B cell (primary cell): ENCODE data around the gene LAMA4. TPM values are rescaled to one million over a fixed set of nuclear protein-coding genes. Genes with fewer than 3 reads are reported as not detected.

Experiments used
- ATAC-seq: fragments of 200-7000 bp; cut with Tn5 transposase; one replicate; pipeline ENCODE4 v1.10.0; 2021; ENCODE audit warnings: low read depth, mild to moderate bottlenecking, moderate number of reproducible peaks, moderate library complexity
- CTCF ChIA-PET: fragments of 350-600 bp; sonication (Branson Sonifier 250); formaldehyde crosslinking; loops from one replicate; lab custom pipeline; 2021; ENCODE audit warnings: antibody characterized with exemption, inconsistent platforms; lab: Charles Lee
- POLR2A ChIA-PET: fragments of 350-600 bp; sonication (Branson Sonifier 250); formaldehyde crosslinking; loops from one replicate; lab custom pipeline; 2021; ENCODE audit warnings: antibody characterized with exemption; lab: Charles Lee
- DNase-seq: peaks from one replicate; pipeline ENCODE4 v3.0.0; 2013
- H2AFZ ChIP-seq: 2 replicates; pipeline ENCODE4 v1.6.1; 2012; ENCODE audit warnings: mild to moderate bottlenecking, low read depth, low read length; ENCODE audit not compliant: insufficient read depth, poor library complexity, severe bottlenecking
- H3K27ac ChIP-seq, 2 donors: 1 replicate in 1 of 2; 2 replicates in 1 of 2; pipeline ENCODE4 v1.5.1; 2012 to 2013; ENCODE audit warnings: low read length in 2 of 2, mild to moderate bottlenecking in 2 of 2, moderate library complexity in 1 of 2
- H3K27me3 ChIP-seq, 4 experiments: fragments of 200-600 bp in 1 of 4; sonication (generic) in 1 of 4; replicated peaks in 1 of 4; 1 replicate in 2 of 4; 2 replicates in 2 of 4; pipeline versions ENCODE4 v1.6.1 to v1.7.0; 2013 to 2016; ENCODE audit warnings: low read length in 3 of 4, mild to moderate bottlenecking in 2 of 4, mixed read lengths in 1 of 4, moderate library complexity in 1 of 4; ENCODE audit not compliant: insufficient read depth in 4 of 4, control insufficient read depth in 3 of 4; ENCODE audit errors: control extremely low read depth in 1 of 4
- H3K36me3 ChIP-seq, 2 experiments: replicated peaks in 1 of 2; 1 replicate in 1 of 2; 2 replicates in 1 of 2; pipeline versions ENCODE4 v1.6.1 to v1.7.1; 2013; ENCODE audit warnings: low read length in 1 of 2; ENCODE audit not compliant: insufficient read depth in 2 of 2, control insufficient read depth in 1 of 2; ENCODE audit errors: control extremely low read depth in 1 of 2, extremely low read depth in 1 of 2
- H3K4me1 ChIP-seq, 2 donors: fragments of 200-600 bp in 1 of 2; sonication (generic) in 1 of 2; 1 replicate in 1 of 2; 2 replicates in 1 of 2; pipeline versions ENCODE4 v1.5.1 to v1.6.1; 2013 to 2017; ENCODE audit warnings: low read length in 2 of 2; ENCODE audit not compliant: control insufficient read depth in 2 of 2, insufficient read depth in 2 of 2
- H3K4me2 ChIP-seq: replicated peaks from 2 replicates; pipeline ENCODE3; 2012; ENCODE audit warnings: mild to moderate bottlenecking, low read depth, low read length; ENCODE audit not compliant: poor library complexity, severe bottlenecking
- H3K4me3 ChIP-seq, 5 experiments: fragments of 200-600 bp in 1 of 5; sonication (generic) in 1 of 5; 1 replicate in 3 of 5; 2 replicates in 2 of 5; pipeline versions ENCODE4 v1.5.1 to v1.7.0; 2011 to 2016; ENCODE audit warnings: low read length in 4 of 5, mild to moderate bottlenecking in 4 of 5, low read depth in 2 of 5, control low read depth in 1 of 5, moderate library complexity in 1 of 5; ENCODE audit not compliant: insufficient read depth in 1 of 5; ENCODE audit errors: control extremely low read depth in 1 of 5, extremely low read depth in 1 of 5
- H3K79me2 ChIP-seq: fragments of 200-600 bp; sonication (generic); one replicate; pipeline ENCODE4 v1.6.0; 2016; ENCODE audit warnings: low read length; ENCODE audit not compliant: control insufficient read depth, insufficient read depth
- H3K9ac ChIP-seq: fragments of 200-600 bp; sonication (generic); 2 replicates; pipeline ENCODE4 v1.6.1; 2017; ENCODE audit warnings: mild to moderate bottlenecking, low read length, moderate library complexity
- H3K9me3 ChIP-seq, 3 donors: one replicate each; pipeline versions ENCODE4 v1.6.1 to v1.7.1; 2013; ENCODE audit warnings: low read length in 2 of 3; ENCODE audit not compliant: control insufficient read depth in 2 of 3, insufficient read depth in 1 of 3; ENCODE audit errors: control extremely low read depth in 1 of 3
- H4K20me1 ChIP-seq: 2 replicates; pipeline ENCODE4 v1.6.0; 2012; ENCODE audit warnings: mild to moderate bottlenecking, low read length; ENCODE audit not compliant: insufficient read depth, control insufficient read depth, poor library complexity, severe bottlenecking
- H3K27ac Mint-ChIP-seq: one replicate; pipeline ENCODE4 v1.8.0; 2021; ENCODE audit warnings: mixed read lengths
- H3K27me3 Mint-ChIP-seq: one replicate; pipeline ENCODE4 v1.8.0; 2021; ENCODE audit warnings: mixed read lengths
- H3K4me1 Mint-ChIP-seq: one replicate; pipeline ENCODE4 v1.8.0; 2021; ENCODE audit warnings: mixed read lengths
- H3K4me3 Mint-ChIP-seq: one replicate; pipeline ENCODE4 v1.8.0; 2021; ENCODE audit warnings: mixed read lengths
- H3K9me3 Mint-ChIP-seq: one replicate; pipeline ENCODE4 v1.8.0; 2022; ENCODE audit warnings: mixed read lengths; ENCODE audit not compliant: insufficient read depth
- CTCF ChIP-seq: fragments of 200-600 bp; IDR thresholded peaks from one replicate; pipeline ENCODE4 v1.8.0; 2022; ENCODE audit warnings: antibody characterized with exemption, mild to moderate bottlenecking
- EZH2 ChIP-seq: IDR thresholded peaks from 2 replicates; pipeline ENCODE4 v1.6.1; 2012; ENCODE audit warnings: borderline replicate concordance, low read depth, mild to moderate bottlenecking, moderate library complexity, low read length; ENCODE audit not compliant: insufficient read depth, poor library complexity, severe bottlenecking
- WGBS: methylation state at CpG from one replicate; pipeline ENCODE4 v1.1.5; 2013; ENCODE audit warnings: missing lambda C conversion rate; ENCODE audit not compliant: insufficient coverage; 5-methylcytosine and 5-hydroxymethylcytosine counted together
- intact Hi-C: fragments of 100-400 bp; cut with micrococcal nuclease; formaldehyde crosslinking; loops from one replicate; pipeline ENCODE4 v1.10.0; 2022
- polyA plus RNA-seq: library from polyadenylated mRNA; depleted of rRNA; stranded (reverse); fragments of >200 nt; gene quantifications from 2 replicates; pipeline ENCODE4 v1.2.3, GENCODE V29; 2012
- total RNA-seq, 2 donors: library from RNA; stranded (reverse); fragments of 120-200 nt in 1 of 2; gene quantifications; 1 replicate in 1 of 2; 2 replicates in 1 of 2; pipeline versions ENCODE4 v1.2.3 to v1.2.4, GENCODE V29; 2013 to 2022

The LAMA4 gene
- total and polyA plus RNA-seq, 2 donors (not counting 1 experiment from before 2014, with no cell fraction given): not detected

DNA sequence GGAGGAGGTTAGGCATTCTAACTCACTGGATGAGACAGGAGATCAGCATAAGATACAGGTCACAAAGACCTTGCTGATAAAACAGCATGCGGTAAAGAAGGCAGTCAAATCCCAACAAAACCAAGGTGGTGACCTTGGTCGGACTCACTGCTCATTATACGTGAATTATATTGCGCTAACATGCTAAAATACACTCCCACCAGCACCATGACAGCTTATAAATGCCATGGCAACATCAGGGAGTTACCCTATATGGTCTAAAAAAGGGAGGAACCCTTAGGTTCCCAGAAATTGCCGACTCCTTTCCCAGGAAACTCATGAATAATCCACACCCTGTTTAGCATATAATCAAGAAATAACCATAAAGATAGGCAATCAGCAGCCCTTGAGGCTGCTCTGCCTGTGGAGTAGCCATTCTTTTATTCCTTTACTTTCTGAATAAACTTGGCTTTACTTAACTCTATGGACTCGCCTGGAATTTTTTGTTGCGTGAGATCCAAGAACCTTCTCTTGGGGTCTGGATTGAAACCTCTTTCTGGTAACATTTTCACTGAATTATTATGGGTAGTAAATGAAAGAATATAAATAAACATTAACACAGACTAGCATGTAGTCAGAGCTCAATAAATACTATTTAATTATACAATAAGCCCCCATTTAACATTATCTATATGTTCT, 3.0 kb upstream of the LAMA4 start:
- H2AFZ ChIP-seq: no peak overlapping the region
- POLR2A ChIA-PET: no interaction called here
- H3K27ac Mint-ChIP-seq: no peak overlapping the region
- no peak overlapping the region for H3K4me3 ChIP-seq
- H3K9me3 Mint-ChIP-seq: no peaks in the 10 kb centered on the region
- WGBS: 93% methylated on average over 3 of the region's 7 CpGs
- no peak overlapping the region for H3K4me2 ChIP-seq
- TF ChIP-seq EZH2: no peak
- no peak for TF ChIP-seq CTCF
- no peak for DNase-seq
- peaks cover 12 to 13% of the 10 kb centered on the region in 2 donors for H3K4me1 ChIP-seq
- no peaks in the 10 kb centered on the region for H3K79me2 ChIP-seq
- peaks cover 16% of the 10 kb centered on the region for H3K4me1 Mint-ChIP-seq
- intact Hi-C loops: no loop called here
- H3K9ac ChIP-seq: no peak overlapping the region
- peaks cover 28% of the 10 kb centered on the region for H3K27me3 Mint-ChIP-seq
- ATAC-seq: no peak
- no peaks in the 10 kb centered on the region for H4K20me1 ChIP-seq
- no peaks in the 10 kb centered on the region for H3K9me3 ChIP-seq
- peaks cover 0 to 30% (median 16%) of the 10 kb centered on the region in 4 experiments for H3K27me3 ChIP-seq
- H3K27ac ChIP-seq: no peak overlapping the region
- no peaks in the 10 kb centered on the region for H3K36me3 ChIP-seq
- H3K4me3 Mint-ChIP-seq: no peak overlapping the region
- CTCF ChIA-PET: interaction anchor here (1.5 kb wide), 1 partner anchor 77 kb away, joined by 5 read pairs; no protein-coding TSS in a partner anchor

- peaks cover 0 to 33% (median 21%) of the 10 kb centered on the region in 4 experiments for H3K27me3 ChIP-seq
- no peak overlapping the region for H2AFZ ChIP-seq
- no peaks in the 10 kb centered on the region for H4K20me1 ChIP-seq
- ChIA-PET POLR2A (no interaction called here), CTCF (no interaction called here)
- H3K4me2 ChIP-seq: no peak overlapping the region
- 80% methylated on average over 1 of the region's 3 CpGs for WGBS
- peaks cover 12 to 13% of the 10 kb centered on the region in 2 donors for H3K4me1 ChIP-seq
- Mint-ChIP-seq H3K4me1 (peaks cover 16% of the 10 kb centered on the region), H3K4me3 (no peak overlapping the region), H3K9me3 (no peaks in the 10 kb centered on the region), H3K27me3 (peaks cover 34% of the 10 kb centered on the region), H3K27ac (no peak overlapping the region)
- no peaks in the 10 kb centered on the region for H3K36me3 ChIP-seq
- ATAC-seq (no peak), DNase-seq (no peak)
- H3K79me2 ChIP-seq: no peaks in the 10 kb centered on the region
- H3K4me3 ChIP-seq: no peak overlapping the region
- no peak overlapping the region for H3K9ac ChIP-seq
- intact Hi-C loops: no loop called here
- TF ChIP-seq CTCF (no peak), EZH2 (no peak)
- no peaks in the 10 kb centered on the region for H3K9me3 ChIP-seq
- no peak overlapping the region for H3K27ac ChIP-seq
Measured at GRCh38 chr6:112254921-112255320, 554 bp upstream of the LAMA4 start.
